DMS114 treated with DMSO at 0.1 percent for 48 hours (cell line): ENCODE measurements around the gene PRSS56.

Source experiments
- DNase-seq: peaks from one replicate; lab custom pipeline; 2025; ENCODE audit not compliant: unreplicated experiment; lab: John Stamatoyannopoulos, UW

Gene PRSS56

GRCh38 chr2:232486558-232487384, 33.4 kb upstream of the PRSS56 start:
- DNase-seq, result no peak

- DNase-seq, result no peak
Observed at GRCh38 chr2:232487385-232488096, 32.6 kb upstream of the PRSS56 start, which contains the start of gene ECEL1. TSS of gene ECEL1 (minus strand) at chr2:232487834. CDS start at chr2:232486653, 1,181 bp downstream.

- DNase-seq, result no peak
Observed at GRCh38 chr2:232488097-232488711, 32.0 kb upstream of the PRSS56 start.

GRCh38 chr2:232488721-232489300, 31.4 kb upstream of the PRSS56 start:
- no peak for DNase-seq

- DNase-seq, result no peak
Observed at GRCh38 chr2:232489516-232490220, 30.5 kb upstream of the PRSS56 start.

GRCh38 chr2:232490221-232491138, 29.7 kb upstream of the PRSS56 start:
- no peak for DNase-seq

- no peak for DNase-seq
Observed at GRCh38 chr2:232491139-232491780, 28.9 kb upstream of the PRSS56 start.

GRCh38 chr2:232492236-232492848, 27.8 kb upstream of the PRSS56 start:
- DNase-seq, result no peak

GRCh38 chr2:232492963-232493700, 27.1 kb upstream of the PRSS56 start:
- DNase-seq, result no peak

GRCh38 chr2:232493701-232494474, 26.3 kb upstream of the PRSS56 start:
- no peak for DNase-seq

- DNase-seq, result no peak
Observed at GRCh38 chr2:232494542-232494941, 25.6 kb upstream of the PRSS56 start.

GRCh38 chr2:232495292-232495691, 24.9 kb upstream of the PRSS56 start:
- DNase-seq, result no peak

GRCh38 chr2:232496501-232497270, 23.5 kb upstream of the PRSS56 start:
- DNase-seq, result no peak

- DNase-seq, result no peak
Observed at GRCh38 chr2:232497348-232497747, 22.8 kb upstream of the PRSS56 start.

GRCh38 chr2:232498452-232498851, 21.7 kb upstream of the PRSS56 start:
- no peak for DNase-seq

GRCh38 chr2:232501331-232501771, 18.8 kb upstream of the PRSS56 start:
- DNase-seq, result no peak
